ENCODE data around the gene SLC6A19.

Gene SLC6A19

DNA sequence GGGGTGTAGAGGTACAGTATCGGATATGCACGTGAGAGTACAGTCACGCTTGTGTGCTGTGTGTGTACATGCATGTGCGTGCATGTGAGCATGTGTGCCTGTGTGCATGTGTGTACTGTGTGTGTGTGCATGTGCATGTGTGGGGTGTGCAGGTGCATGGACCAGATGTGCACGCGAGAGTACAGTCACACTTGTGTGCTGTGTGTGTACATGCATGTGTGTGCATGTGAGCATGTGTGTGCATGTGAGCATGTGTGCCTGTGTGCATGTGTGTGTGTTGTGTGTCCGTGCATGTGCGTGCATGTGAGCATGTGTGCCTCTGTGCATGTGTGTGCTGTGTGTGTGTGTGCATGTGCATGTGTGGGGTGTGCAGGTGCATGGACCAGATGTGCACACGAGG is 10.3 kb downstream of the SLC6A19 start:
- no peak for DNase-seq

- no peak for DNase-seq
Observed at GRCh38 chr5:1212271-1212670, 10.9 kb downstream of the SLC6A19 start.

- no peak for DNase-seq
Observed at GRCh38 chr5:1212881-1213280, 11.5 kb downstream of the SLC6A19 start.

- no peak for DNase-seq
Observed at GRCh38 chr5:1213508-1214162, 12.2 kb downstream of the SLC6A19 start.

GRCh38 chr5:1214163-1214935 is 13.0 kb downstream of the SLC6A19 start:
- DNase-seq, result no peak

DNA sequence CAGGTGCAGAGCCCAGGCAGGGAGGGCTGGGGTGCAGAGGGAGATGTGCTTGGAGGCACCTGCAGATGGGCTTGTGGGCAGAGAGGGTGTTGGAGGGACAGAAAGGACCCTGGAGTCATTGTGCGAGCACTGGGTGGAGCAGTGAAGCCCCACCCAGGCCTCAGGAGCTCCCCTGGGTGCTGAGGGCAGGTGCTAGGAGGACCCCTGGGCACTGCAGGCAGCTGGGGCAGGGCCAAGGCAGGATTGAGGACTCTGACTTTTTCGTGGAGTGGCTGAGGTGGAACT is 13.5 kb downstream of the SLC6A19 start:
- no peak for DNase-seq

DNA sequence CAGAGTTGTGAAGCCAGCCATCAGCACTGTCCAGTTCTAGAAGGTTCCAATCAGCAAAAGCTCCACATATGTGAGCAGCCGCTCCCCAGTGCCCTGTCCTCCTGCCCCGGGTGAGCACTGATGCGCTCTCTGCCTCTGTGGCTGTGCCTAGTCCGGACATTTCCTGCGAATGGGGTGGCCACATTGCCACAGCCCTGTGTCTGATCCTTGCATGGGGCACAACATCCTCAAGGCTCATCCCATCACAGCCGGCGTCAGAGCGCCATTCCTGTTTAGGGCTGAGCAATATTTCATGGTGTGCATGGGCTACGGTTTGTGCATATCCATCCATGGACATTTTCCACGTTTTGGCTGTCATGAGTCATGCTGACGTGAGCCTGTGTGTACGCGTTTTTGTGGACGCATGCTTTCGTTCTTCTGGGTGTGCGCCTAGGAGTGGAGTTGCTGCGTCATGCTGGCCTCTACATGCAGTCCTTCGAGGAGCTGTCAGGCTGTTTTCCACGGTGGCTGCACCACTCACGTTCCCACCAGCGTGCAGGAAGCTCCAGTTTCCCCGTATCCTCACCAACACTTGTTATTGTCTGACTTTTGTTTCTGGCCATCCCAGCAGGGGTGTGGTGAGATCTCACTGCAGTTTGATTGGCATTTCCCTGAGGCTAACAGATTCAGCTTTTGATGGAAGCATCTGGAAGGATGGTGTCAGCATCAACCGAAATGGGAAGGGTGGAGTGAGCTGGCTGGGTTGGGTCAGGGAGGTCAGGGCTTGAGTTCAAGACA is 14.1 kb downstream of the SLC6A19 start:
- DNase-seq, result no peak

- no peak for DNase-seq
Observed at GRCh38 chr5:1216211-1216917, 15.0 kb downstream of the SLC6A19 start.

- no peak for DNase-seq
Observed at GRCh38 chr5:1216918-1217295, 15.5 kb downstream of the SLC6A19 start.

DNA sequence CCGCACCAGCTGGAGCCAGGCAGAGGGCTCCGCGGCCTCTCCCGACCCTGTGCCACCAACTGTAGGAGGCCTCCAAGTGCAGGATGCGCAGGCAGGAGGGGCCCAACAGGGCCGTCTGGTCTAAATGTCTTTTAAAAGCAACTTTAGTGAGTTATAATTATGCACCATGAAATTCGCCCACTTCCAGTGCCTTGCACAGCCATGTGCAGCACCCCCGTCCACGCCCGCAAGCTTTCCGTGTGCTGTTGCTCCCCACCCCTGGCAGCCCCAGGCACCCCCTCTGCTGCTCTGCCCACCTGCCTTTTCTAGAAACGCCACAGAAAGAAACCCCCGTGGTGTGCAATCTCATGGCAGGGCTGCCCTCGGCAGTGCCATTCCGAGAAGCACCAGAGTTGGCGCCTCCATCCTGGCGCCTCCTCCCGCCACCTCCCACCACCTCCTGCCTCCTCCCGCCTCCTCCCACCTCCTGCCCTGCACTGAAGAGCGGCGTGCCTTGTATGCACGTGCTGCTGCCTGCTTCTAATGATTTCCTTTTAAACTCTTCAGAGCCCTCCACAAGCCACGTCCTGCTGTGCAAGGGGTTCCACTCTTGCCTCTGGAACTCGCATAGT is 16.3 kb downstream of the SLC6A19 start:
- DNase-seq, result peak; percentile 76

DNA sequence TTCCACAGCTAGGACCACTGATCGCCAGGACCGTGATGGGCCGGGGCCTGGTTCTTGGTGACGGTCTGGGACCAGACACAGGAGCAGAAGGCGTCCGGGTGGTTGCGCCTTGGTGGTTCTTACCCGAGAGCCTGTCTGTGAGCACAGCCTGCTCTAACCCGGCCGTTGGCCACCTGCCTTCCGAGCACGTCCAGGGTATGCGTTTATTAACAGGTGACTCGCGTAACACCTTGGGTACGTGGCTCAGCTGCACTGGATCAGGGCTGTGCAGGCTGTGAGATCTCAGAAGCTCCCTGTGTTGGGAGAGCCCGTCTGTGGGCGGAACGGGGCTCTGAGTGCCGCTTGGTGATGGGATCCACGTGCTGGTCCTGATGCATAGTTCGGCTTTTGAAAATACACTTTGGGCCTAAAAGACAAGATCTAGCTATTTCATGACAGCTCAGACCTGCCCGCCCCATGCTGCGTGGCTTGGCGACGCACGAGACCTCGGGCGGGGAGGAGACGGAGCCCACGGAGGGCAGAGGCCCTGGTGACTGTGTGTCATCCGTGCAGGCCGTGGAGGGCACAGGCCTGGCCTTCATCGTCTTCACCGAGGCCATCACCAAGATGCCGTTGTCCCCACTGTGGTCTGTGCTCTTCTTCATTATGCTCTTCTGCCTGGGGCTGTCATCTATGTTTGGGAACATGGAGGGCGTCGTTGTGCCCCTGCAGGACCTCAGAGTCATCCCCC is 17.1 kb downstream of the SLC6A19 start:
- no peak for DNase-seq

- DNase-seq, result no peak
Observed at GRCh38 chr5:1219098-1219767, 17.8 kb downstream of the SLC6A19 start.

DNA sequence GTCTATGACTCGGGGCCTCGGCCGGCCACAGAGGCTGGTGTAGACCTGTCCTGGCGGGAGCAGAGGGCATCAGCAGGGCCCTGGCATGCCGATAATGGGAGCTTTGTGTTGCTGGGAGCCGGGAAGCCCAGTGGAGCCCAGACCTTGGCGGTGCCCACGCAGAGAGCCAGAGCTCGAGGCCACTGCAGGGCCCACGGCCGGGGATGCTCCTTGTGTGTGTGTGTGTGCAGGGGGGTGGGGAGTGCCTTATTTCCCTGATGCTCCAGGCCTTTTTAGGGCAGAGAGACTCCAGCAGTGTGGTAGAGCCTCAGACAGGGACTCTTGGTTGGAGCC is 18.3 kb downstream of the SLC6A19 start:
- no peak for DNase-seq

- no peak for DNase-seq
Observed at GRCh38 chr5:1220351-1220750, 19.0 kb downstream of the SLC6A19 start.

- DNase-seq, result no peak
Observed at GRCh38 chr5:1220831-1221230, 19.4 kb downstream of the SLC6A19 start.

DNA sequence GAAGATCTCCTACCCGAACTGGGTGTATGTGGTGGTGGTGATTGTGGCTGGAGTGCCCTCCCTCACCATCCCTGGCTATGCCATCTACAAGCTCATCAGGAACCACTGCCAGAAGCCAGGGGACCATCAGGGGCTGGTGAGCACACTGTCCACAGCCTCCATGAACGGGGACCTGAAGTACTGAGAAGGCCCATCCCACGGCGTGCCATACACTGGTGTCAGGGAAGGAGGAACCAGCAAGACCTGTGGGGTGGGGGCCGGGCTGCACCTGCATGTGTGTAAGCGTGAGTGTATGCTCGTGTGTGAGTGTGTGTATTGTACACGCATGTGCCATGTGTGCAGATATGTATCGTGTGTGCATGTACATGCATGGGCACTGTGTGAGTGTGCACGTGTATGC is 20.3 kb downstream of the SLC6A19 start:
- no peak for DNase-seq

GRCh38 chr5:1222147-1222546 is 20.8 kb downstream of the SLC6A19 start:
- no peak for DNase-seq

DNA sequence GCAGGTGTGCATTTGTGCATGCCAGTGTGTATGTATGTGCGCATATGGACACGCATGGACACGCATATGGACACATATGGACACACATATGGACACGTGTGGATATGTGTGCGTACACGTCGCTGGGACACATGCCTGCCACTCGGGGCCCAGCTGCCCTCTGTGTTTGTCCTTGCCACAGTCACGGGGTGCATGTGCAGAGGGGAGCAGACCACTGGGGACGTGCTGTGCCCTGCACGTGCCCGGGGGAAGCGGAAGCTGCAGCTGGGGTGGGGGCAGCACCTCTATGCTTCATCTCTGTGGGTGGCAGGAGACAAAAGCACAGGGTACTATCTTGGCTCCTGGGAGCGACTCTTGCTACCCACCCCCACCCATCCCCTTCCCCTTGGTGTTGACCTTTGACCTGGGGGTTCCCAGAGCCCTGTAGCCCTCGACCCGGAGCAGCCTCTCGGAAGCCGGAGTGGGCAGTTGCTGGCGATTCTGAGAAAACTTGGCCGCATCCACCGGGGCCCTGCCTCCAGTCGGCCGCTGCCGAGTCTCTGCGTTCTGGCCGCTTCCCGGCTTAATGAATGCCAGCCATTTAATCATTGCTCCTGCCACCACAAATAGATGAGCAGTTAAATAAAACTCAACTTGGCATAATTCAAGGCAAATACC is 21.4 kb downstream of the SLC6A19 start:
- DNase-seq, result no peak

- no peak for DNase-seq
Observed at GRCh38 chr5:1223278-1223670, 21.9 kb downstream of the SLC6A19 start.

DNA sequence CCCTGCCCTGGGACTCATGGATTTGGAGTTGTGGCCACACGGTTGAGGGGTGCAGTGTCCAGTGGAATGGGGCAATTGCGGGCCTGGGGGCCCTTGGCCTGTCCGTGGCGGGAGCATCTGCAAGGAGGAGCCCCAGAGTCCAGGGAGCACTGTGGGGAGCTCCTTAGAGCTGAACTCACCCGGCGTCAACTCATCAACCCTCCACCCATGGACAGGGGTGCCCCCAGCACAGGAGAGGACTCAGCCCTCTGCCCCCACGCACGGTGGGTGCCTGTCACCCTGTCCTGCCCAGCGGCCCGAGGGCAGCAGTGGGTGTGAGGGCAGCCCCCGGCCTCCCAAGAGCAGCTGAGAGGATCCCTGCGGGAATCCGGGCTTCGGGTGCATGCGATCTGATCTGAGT is 23.2 kb downstream of the SLC6A19 start:
- no peak for DNase-seq

DNA sequence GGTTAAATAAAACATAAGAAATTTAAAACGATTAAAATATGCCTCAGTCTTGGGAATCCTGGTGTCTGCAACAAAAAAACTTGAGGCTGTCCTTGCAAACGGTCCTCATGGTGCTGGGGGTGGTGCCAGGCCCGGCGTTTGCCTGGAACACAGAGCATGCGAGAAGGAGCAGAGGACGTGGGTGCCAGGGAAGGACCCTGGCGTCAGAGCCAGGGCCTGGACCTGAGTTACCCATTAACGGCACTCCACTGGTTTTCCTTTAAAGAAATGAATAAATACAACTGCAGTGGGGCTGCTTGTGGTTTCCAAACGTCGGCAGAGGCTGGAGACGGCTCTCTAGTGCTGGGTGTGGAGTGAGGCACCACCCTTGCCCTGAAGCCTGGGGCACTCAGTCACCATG is 23.7 kb downstream of the SLC6A19 start, which contains the start of gene SLC6A18:
TSS of gene SLC6A18 (plus strand) at position 301 of the 400 bp plus-strand sequence. CDS start at position 398, 97 bp downstream.
- DNase-seq, result no peak
